ENCODE data around the gene DDC. TPM values are rescaled to one million over a fixed set of nuclear protein-coding genes. Genes with fewer than 3 reads are reported as not detected.

Gene DDC
- total RNA-seq, 5 donors from 2014 or later (not counting 1 experiment from before 2014, with no cell fraction given): not detected

GRCh38 chr7:50448823-50449222 is 116.4 kb downstream of the DDC start:
- Histone ChIP-seq H3K4me1 (ENCODE audit: control insufficient read depth in 1 of 2, extremely low read depth in 1 of 2, insufficient read depth in 2 of 2, low read length in 2 of 2) (peaks cover 6 to 16% of the 10 kb centered on the region in 2 experiments), H3K36me3 (ENCODE audit: control insufficient read depth in 2 of 2, extremely low read depth in 1 of 2, insufficient read depth in 1 of 2, low read length in 1 of 2) (peaks cover 0 to 19% of the 10 kb centered on the region in 2 donors), H3K27me3 (replicated peaks in 1 of 2; ENCODE audit: control insufficient read depth in 2 of 2, extremely low read depth in 1 of 2, insufficient read depth in 2 of 2, low read length in 1 of 2) (no peaks in the 10 kb centered on the region), H3K9me3 (no peaks in the 10 kb centered on the region), H3K4me3 (ENCODE audit: control insufficient read depth in 1 of 2, extremely low read depth in 1 of 2, low read length in 1 of 2) (no peak overlapping the region), H3K27ac (ENCODE audit: low read length) (no peak overlapping the region)
- H3K27me3 Mint-ChIP-seq: no peaks in the 10 kb centered on the region
- H3K4me1 Mint-ChIP-seq: peaks cover 19 to 40% (median 23%) of the 10 kb centered on the region in 3 donors
- DNase-seq (no peak), ATAC-seq (replicated peaks in 1 of 4) (no peak)
- CTCF ChIA-PET: interaction anchor here (0.6 to 1.4 kb wide), 4 partner anchors 31 to 331 kb away, joined by 3 to 4 read pairs (median 3); no protein-coding TSS in a partner anchor
- H3K4me3 Mint-ChIP-seq: peak overlapping the region; percentile 89 to 95 (median 92)
- H3K36me3 Mint-ChIP-seq: peaks cover 33% of the 10 kb centered on the region
- POLR2A ChIA-PET: interaction anchor here in 1 of 2 donors (0.9 kb wide), 1 partner anchor 306 kb away, joined by 3 read pairs; no protein-coding TSS in a partner anchor
- peak overlapping the region; percentile 95 to 97 for H3K27ac Mint-ChIP-seq
- no peaks in the 10 kb centered on the region for H3K9me3 Mint-ChIP-seq

- no peak overlapping the region for H3K4me3 Mint-ChIP-seq
- no peak overlapping the region for H3K27ac Mint-ChIP-seq
- peaks cover 0 to 19% of the 10 kb centered on the region in 2 donors for H3K36me3 ChIP-seq (ENCODE audit: control insufficient read depth in 2 of 2, extremely low read depth in 1 of 2, insufficient read depth in 1 of 2, low read length in 1 of 2)
These were observed 118.7 kb downstream of the DDC start for GRCh38 chr7:50446542-50446960.

DNA sequence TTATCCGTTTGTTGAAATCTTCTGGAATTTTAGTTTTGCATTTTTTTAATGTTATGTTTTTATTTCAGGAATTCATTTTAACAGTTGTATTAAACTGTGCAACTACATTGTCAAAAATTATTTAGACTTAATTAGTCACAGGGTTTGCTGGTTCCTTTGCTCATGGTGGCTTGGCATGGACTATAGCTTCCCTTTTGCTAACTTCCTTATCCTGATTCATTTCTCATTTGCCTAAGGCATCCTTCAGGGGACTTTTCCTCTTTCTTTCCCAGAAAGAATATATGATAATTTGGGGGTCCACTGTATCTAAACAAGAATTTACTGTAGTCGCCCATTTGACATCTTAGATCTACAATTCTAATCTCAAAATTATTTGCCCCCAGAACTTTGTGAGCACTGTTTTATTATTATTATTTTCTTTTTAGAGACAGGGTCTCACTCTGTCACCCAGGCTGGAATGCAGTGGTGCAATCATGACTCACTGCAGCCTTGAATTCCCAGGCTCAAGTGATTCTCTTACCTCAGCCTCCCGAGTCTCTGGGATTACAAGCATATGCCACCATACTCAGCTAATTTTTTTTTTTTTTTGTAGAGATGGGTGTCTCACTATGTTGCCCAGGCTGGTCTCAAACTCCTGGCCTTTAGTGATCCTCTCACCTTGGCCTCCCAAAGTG is 128.9 kb downstream of the DDC start:
- no peaks in the 10 kb centered on the region for H3K4me1 Mint-ChIP-seq
- Histone ChIP-seq H3K4me1 (ENCODE audit: control insufficient read depth in 1 of 2, extremely low read depth in 1 of 2, insufficient read depth in 2 of 2, low read length in 2 of 2) (no peaks in the 10 kb centered on the region), H3K36me3 (ENCODE audit: control insufficient read depth in 2 of 2, extremely low read depth in 1 of 2, insufficient read depth in 1 of 2, low read length in 1 of 2) (peaks cover 4 to 11% of the 10 kb centered on the region in 2 donors), H3K9me3 (no peaks in the 10 kb centered on the region), H3K27ac (ENCODE audit: low read length) (no peak overlapping the region), H3K27me3 (replicated peaks in 1 of 2; ENCODE audit: control insufficient read depth in 2 of 2, extremely low read depth in 1 of 2, insufficient read depth in 2 of 2, low read length in 1 of 2) (no peaks in the 10 kb centered on the region), H3K4me3 (ENCODE audit: control insufficient read depth in 1 of 2, extremely low read depth in 1 of 2, low read length in 1 of 2) (no peak overlapping the region)
- POLR2A ChIA-PET: no interaction called here
- H3K27ac Mint-ChIP-seq: no peak overlapping the region
- H3K27me3 Mint-ChIP-seq: no peaks in the 10 kb centered on the region
- no peaks in the 10 kb centered on the region for H3K9me3 Mint-ChIP-seq
- no peak for DNase-seq
- H3K36me3 Mint-ChIP-seq: peaks cover 31% of the 10 kb centered on the region
- H3K4me3 Mint-ChIP-seq: no peak overlapping the region
- no CpG with 5 or more reads among the region's 3 CpGs for WGBS (ENCODE audit: insufficient coverage)
- no peak for ATAC-seq (replicated peaks in 1 of 4)
- CTCF ChIA-PET: no interaction called here

More at GRCh38 chr7:50446542-50446960, 118.7 kb downstream of the DDC start:
- Mint-ChIP-seq H3K36me3 (peaks cover 42% of the 10 kb centered on the region), H3K4me1 (peaks cover 19 to 42% (median 23%) of the 10 kb centered on the region in 3 donors), H3K27me3 (no peaks in the 10 kb centered on the region), H3K9me3 (no peaks in the 10 kb centered on the region)
- Histone ChIP-seq H3K9me3 (no peaks in the 10 kb centered on the region), H3K27ac (ENCODE audit: low read length) (no peak overlapping the region), H3K4me3 (ENCODE audit: control insufficient read depth in 1 of 2, extremely low read depth in 1 of 2, low read length in 1 of 2) (no peak overlapping the region), H3K4me1 (ENCODE audit: control insufficient read depth in 1 of 2, extremely low read depth in 1 of 2, insufficient read depth in 2 of 2, low read length in 2 of 2) (peaks cover 6 to 16% of the 10 kb centered on the region in 2 experiments), H3K27me3 (replicated peaks in 1 of 2; ENCODE audit: control insufficient read depth in 2 of 2, extremely low read depth in 1 of 2, insufficient read depth in 2 of 2, low read length in 1 of 2) (no peaks in the 10 kb centered on the region)
- ATAC-seq (replicated peaks in 1 of 4): no peak
- ChIA-PET CTCF (interaction anchor here (0.5 to 0.8 kb wide), 3 partner anchors 9 to 355 kb away, joined by 3 to 6 read pairs (median 3); no protein-coding TSS in a partner anchor), POLR2A (no interaction called here)
- no CpG with 5 or more reads among the region's 4 CpGs for WGBS (ENCODE audit: insufficient coverage)
- no peak for DNase-seq

DNA sequence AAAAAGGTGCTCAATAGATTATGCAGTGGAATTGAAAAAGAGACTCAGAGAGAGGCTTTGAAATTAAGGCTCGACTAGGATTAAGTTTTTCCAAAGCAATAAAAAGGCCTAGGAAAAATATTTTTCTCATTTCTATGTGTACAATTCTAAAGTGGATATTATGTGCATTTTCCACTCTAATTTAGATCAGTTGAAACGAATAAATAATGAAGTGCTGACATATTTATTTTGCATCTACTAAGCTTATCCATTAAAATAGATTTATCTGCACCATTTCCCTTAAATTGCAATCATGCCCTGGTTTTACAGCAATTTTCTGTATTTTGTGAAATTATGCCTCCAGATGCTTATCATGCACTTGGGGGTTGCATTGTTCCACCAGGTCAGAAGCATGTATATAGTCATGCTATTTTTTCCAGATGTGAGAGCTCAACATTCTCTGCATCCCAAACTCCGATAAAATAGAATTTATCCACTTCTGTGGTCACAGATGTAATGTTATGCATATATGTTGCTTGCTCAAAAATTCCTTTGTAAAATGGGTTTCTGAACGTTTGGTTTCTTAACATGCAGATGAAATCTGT is 133.4 kb downstream of the DDC start:
- WGBS (ENCODE audit: insufficient coverage): no CpG with 5 or more reads among the region's 4 CpGs
- POLR2A ChIA-PET: no interaction called here
- CTCF ChIA-PET: interaction anchor here in 1 of 2 donors (1.4 kb wide), 1 partner anchor 11 kb away, joined by 3 read pairs; no protein-coding TSS in a partner anchor
- Histone ChIP-seq H3K36me3 (ENCODE audit: control insufficient read depth in 2 of 2, extremely low read depth in 1 of 2, insufficient read depth in 1 of 2, low read length in 1 of 2) (no peaks in the 10 kb centered on the region), H3K9me3 (no peaks in the 10 kb centered on the region), H3K27ac (ENCODE audit: low read length) (no peak overlapping the region), H3K4me1 (ENCODE audit: control insufficient read depth in 1 of 2, extremely low read depth in 1 of 2, insufficient read depth in 2 of 2, low read length in 2 of 2) (no peaks in the 10 kb centered on the region), H3K27me3 (replicated peaks in 1 of 2; ENCODE audit: control insufficient read depth in 2 of 2, extremely low read depth in 1 of 2, insufficient read depth in 2 of 2, low read length in 1 of 2) (no peaks in the 10 kb centered on the region), H3K4me3 (ENCODE audit: control insufficient read depth in 1 of 2, extremely low read depth in 1 of 2, low read length in 1 of 2) (no peak overlapping the region)
- Mint-ChIP-seq H3K36me3 (peaks cover 2% of the 10 kb centered on the region), H3K4me1 (no peaks in the 10 kb centered on the region), H3K27ac (no peak overlapping the region), H3K9me3 (no peaks in the 10 kb centered on the region), H3K27me3 (no peaks in the 10 kb centered on the region), H3K4me3 (no peak overlapping the region)
- no peak for DNase-seq
- no peak for ATAC-seq (replicated peaks in 1 of 4)

GRCh38 chr7:50431316-50431715 is 133.9 kb downstream of the DDC start:
- ATAC-seq (replicated peaks in 1 of 4) (no peak), DNase-seq (no peak)
- ChIA-PET CTCF (no interaction called here), POLR2A (no interaction called here)
- no peaks in the 10 kb centered on the region for H3K4me1 Mint-ChIP-seq
- H3K9me3 ChIP-seq: no peaks in the 10 kb centered on the region
- no peak overlapping the region for H3K27ac ChIP-seq (ENCODE audit: low read length)
- H3K36me3 Mint-ChIP-seq: no peaks in the 10 kb centered on the region
- H3K4me3 Mint-ChIP-seq: no peak overlapping the region
- no peak overlapping the region for H3K4me3 ChIP-seq (ENCODE audit: control insufficient read depth in 1 of 2, extremely low read depth in 1 of 2, low read length in 1 of 2)
- no peak overlapping the region for H3K27ac Mint-ChIP-seq
- H3K27me3 ChIP-seq (replicated peaks in 1 of 2; ENCODE audit: control insufficient read depth in 2 of 2, extremely low read depth in 1 of 2, insufficient read depth in 2 of 2, low read length in 1 of 2): no peaks in the 10 kb centered on the region
- no peaks in the 10 kb centered on the region for H3K27me3 Mint-ChIP-seq
- WGBS (ENCODE audit: insufficient coverage): no CpG with 5 or more reads among the region's 2 CpGs
- H3K4me1 ChIP-seq (ENCODE audit: control insufficient read depth in 1 of 2, extremely low read depth in 1 of 2, insufficient read depth in 2 of 2, low read length in 2 of 2): no peaks in the 10 kb centered on the region
- no peaks in the 10 kb centered on the region for H3K9me3 Mint-ChIP-seq
- no peaks in the 10 kb centered on the region for H3K36me3 ChIP-seq (ENCODE audit: control insufficient read depth in 2 of 2, extremely low read depth in 1 of 2, insufficient read depth in 1 of 2, low read length in 1 of 2)

GRCh38 chr7:50428911-50429310 is 136.3 kb downstream of the DDC start:
- Mint-ChIP-seq H3K4me3 (no peak overlapping the region), H3K27me3 (no peaks in the 10 kb centered on the region), H3K27ac (no peak overlapping the region), H3K9me3 (no peaks in the 10 kb centered on the region), H3K4me1 (no peaks in the 10 kb centered on the region), H3K36me3 (no peaks in the 10 kb centered on the region)
- H3K27ac ChIP-seq (ENCODE audit: low read length): no peak overlapping the region
- no peaks in the 10 kb centered on the region for H3K27me3 ChIP-seq (replicated peaks in 1 of 2; ENCODE audit: control insufficient read depth in 2 of 2, extremely low read depth in 1 of 2, insufficient read depth in 2 of 2, low read length in 1 of 2)
- H3K36me3 ChIP-seq (ENCODE audit: control insufficient read depth in 2 of 2, extremely low read depth in 1 of 2, insufficient read depth in 1 of 2, low read length in 1 of 2): no peaks in the 10 kb centered on the region
- H3K9me3 ChIP-seq: no peaks in the 10 kb centered on the region
- H3K4me1 ChIP-seq (ENCODE audit: control insufficient read depth in 1 of 2, extremely low read depth in 1 of 2, insufficient read depth in 2 of 2, low read length in 2 of 2): no peaks in the 10 kb centered on the region
- WGBS (ENCODE audit: insufficient coverage): no CpG with 5 or more reads among the region's 3 CpGs
- CTCF ChIA-PET: no interaction called here
- DNase-seq: no peak
- POLR2A ChIA-PET: no interaction called here
- H3K4me3 ChIP-seq (ENCODE audit: control insufficient read depth in 1 of 2, extremely low read depth in 1 of 2, low read length in 1 of 2): no peak overlapping the region
- ATAC-seq (replicated peaks in 1 of 4): no peak

Data from T-cell (primary cell).